ENCODE measurements around the gene FAP.

- TF ChIP-seq, protein P1, sequence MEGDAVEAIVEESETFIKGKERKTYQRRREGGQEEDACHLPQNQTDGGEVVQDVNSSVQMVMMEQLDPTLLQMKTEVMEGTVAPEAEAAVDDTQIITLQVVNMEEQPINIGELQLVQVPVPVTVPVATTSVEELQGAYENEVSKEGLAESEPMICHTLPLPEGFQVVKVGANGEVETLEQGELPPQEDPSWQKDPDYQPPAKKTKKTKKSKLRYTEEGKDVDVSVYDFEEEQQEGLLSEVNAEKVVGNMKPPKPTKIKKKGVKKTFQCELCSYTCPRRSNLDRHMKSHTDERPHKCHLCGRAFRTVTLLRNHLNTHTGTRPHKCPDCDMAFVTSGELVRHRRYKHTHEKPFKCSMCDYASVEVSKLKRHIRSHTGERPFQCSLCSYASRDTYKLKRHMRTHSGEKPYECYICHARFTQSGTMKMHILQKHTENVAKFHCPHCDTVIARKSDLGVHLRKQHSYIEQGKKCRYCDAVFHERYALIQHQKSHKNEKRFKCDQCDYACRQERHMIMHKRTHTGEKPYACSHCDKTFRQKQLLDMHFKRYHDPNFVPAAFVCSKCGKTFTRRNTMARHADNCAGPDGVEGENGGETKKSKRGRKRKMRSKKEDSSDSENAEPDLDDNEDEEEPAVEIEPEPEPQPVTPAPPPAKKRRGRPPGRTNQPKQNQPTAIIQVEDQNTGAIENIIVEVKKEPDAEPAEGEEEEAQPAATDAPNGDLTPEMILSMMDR (conservative IDR thresholded peaks at IDR 0.05 in 1 of 2, IDR thresholded peaks at IDR 0.05 in 1 of 2; ENCODE audit: extremely low read depth in 1 of 2, insufficient read depth in 1 of 2, low read depth in 1 of 2, low read length in 2 of 2), result no peak
- no peak for TF ChIP-seq EZH2 (IDR thresholded peaks at IDR 0.05; ENCODE audit: borderline replicate concordance, low read length)
These were observed 18.0 kb upstream of the FAP start for GRCh38 chr2:162261032-162261945.
